ENCODE data around the gene DCHS1.

DCHS1 gene

DNA sequence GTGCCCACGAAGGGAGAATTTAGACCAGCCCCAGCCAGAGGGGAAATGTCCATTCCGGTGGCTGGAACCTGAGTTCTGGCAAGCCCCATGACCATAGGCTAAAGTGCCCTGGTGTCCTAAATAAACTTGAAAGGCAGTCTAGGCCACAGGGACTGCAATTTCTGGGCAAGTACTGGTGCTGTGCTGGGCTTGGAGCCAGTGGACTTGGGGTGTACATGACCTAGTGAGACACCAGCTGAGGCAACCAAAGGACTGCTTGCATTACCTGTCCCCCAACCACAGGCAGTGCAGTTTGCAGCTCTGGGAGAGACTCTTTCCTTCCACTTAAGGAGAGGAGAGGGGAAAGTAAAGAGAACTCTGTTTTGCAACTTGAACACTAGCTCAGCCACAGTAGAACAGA is 75.9 kb downstream of the DCHS1 start:
- H3K27ac ChIP-seq (ENCODE audit: low read depth in 2 of 2, low read length in 2 of 2): no peak overlapping the region
- no peaks in the 10 kb centered on the region for H3K4me1 ChIP-seq (ENCODE audit: control insufficient read depth in 2 of 2, insufficient read depth in 2 of 2, low read length in 2 of 2)
- no peak overlapping the region for H3K4me3 ChIP-seq (ENCODE audit: low read length in 2 of 2)
- H3K9me3 ChIP-seq (ENCODE audit: control insufficient read depth in 2 of 2, low read length in 2 of 2): peaks cover 0 to 2% of the 10 kb centered on the region in 2 donors
- no peaks in the 10 kb centered on the region for H3K36me3 ChIP-seq (ENCODE audit: control insufficient read depth in 2 of 2, insufficient read depth in 2 of 2, low read length in 2 of 2)
- no peaks in the 10 kb centered on the region for H3K27me3 ChIP-seq (ENCODE audit: control insufficient read depth in 2 of 2, insufficient read depth in 2 of 2, low read length in 2 of 2)
- no peak overlapping the region for H3K9ac ChIP-seq (ENCODE audit: low read depth in 1 of 2, low read length in 2 of 2)

DNA sequence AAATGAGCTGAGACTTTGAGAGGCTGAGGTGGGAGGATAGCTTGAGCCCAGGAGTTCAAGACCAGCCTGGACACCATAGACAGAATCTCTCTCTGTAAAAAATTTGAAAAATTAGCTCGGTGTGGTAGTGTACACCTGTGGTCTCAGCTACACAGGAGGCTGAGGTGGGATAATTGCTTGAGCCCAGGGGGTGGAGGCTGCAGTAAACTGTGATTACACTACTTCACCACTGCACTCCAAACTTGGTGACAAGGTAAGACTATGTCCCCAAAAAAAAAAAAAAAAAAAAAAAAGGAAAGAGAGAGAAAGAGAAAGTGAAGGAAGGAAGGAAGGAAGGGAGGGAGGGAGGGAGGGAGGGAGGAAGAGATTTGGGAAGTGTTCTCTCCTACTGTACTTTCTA is 77.5 kb downstream of the DCHS1 start:
- no peaks in the 10 kb centered on the region for H3K27me3 ChIP-seq (ENCODE audit: control insufficient read depth in 2 of 2, insufficient read depth in 2 of 2, low read length in 2 of 2)
- H3K4me1 ChIP-seq (ENCODE audit: control insufficient read depth in 2 of 2, insufficient read depth in 2 of 2, low read length in 2 of 2): no peaks in the 10 kb centered on the region
- no peak overlapping the region for H3K9ac ChIP-seq (ENCODE audit: low read depth in 1 of 2, low read length in 2 of 2)
- H3K36me3 ChIP-seq (ENCODE audit: control insufficient read depth in 2 of 2, insufficient read depth in 2 of 2, low read length in 2 of 2): no peaks in the 10 kb centered on the region
- no peaks in the 10 kb centered on the region for H3K9me3 ChIP-seq (ENCODE audit: control insufficient read depth in 2 of 2, low read length in 2 of 2)
- H3K27ac ChIP-seq (ENCODE audit: low read depth in 2 of 2, low read length in 2 of 2): no peak overlapping the region
- H3K4me3 ChIP-seq (ENCODE audit: low read length in 2 of 2): no peak overlapping the region

DNA sequence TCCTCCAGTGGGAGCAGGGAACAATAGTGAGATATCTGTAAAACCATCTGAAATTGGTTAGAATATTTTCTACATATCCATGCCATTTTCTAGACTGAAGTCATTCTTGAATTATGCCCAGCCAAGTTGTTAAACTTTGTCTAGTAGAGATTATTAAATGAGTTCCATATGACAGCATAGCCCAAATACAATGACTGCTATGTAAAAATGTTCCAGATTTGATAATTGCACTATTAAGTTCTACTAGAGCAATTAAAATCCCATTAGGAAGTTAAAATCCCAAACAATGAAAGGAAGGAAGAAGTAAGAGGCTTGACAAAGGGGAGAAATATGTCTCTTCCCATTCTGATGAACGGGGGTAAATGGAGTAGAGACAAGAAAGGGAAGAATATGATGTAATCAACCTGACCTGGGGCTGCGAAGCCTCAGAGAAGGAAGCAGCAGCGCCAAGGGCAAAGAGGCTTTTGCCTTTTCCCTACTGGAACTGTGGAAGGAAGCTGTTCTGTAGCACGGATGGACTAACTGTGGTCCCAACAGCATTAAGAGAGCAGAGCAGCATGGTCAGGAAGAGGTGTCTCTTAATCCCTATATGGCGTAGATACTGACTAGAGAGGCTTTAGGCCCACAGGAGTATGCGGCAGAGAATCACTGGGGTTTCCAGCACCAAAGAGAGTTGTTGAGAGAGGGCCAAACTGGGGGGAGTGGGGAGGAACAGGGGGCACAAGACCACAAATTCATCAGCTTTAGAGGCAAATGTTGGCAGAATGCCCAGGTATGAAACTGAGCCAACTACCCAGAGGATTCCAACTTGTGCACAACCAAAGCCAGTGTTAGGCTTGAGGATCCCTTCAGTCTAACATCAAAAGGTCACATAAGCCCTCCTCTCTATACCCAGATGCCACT is 78.9 kb downstream of the DCHS1 start:
- H3K4me1 ChIP-seq (ENCODE audit: control insufficient read depth in 2 of 2, insufficient read depth in 2 of 2, low read length in 2 of 2): no peaks in the 10 kb centered on the region
- H3K36me3 ChIP-seq (ENCODE audit: control insufficient read depth in 2 of 2, insufficient read depth in 2 of 2, low read length in 2 of 2): no peaks in the 10 kb centered on the region
- no peaks in the 10 kb centered on the region for H3K9me3 ChIP-seq (ENCODE audit: control insufficient read depth in 2 of 2, low read length in 2 of 2)
- H3K4me3 ChIP-seq (ENCODE audit: low read length in 2 of 2): no peak overlapping the region
- no peak overlapping the region for H3K9ac ChIP-seq (ENCODE audit: low read depth in 1 of 2, low read length in 2 of 2)
- no peaks in the 10 kb centered on the region for H3K27me3 ChIP-seq (ENCODE audit: control insufficient read depth in 2 of 2, insufficient read depth in 2 of 2, low read length in 2 of 2)
- peak overlapping the region in 1 of 2 donors; percentile 1 for H3K27ac ChIP-seq (ENCODE audit: low read depth in 2 of 2, low read length in 2 of 2)

GRCh38 chr11:6574816-6575715 is 80.5 kb downstream of the DCHS1 start:
- H3K27ac ChIP-seq (ENCODE audit: low read depth in 2 of 2, low read length in 2 of 2): no peak overlapping the region
- no peak overlapping the region for H3K9ac ChIP-seq (ENCODE audit: low read depth in 1 of 2, low read length in 2 of 2)
- H3K9me3 ChIP-seq (ENCODE audit: control insufficient read depth in 2 of 2, low read length in 2 of 2): no peaks in the 10 kb centered on the region
- H3K36me3 ChIP-seq (ENCODE audit: control insufficient read depth in 2 of 2, insufficient read depth in 2 of 2, low read length in 2 of 2): no peaks in the 10 kb centered on the region
- H3K27me3 ChIP-seq (ENCODE audit: control insufficient read depth in 2 of 2, insufficient read depth in 2 of 2, low read length in 2 of 2): no peaks in the 10 kb centered on the region
- H3K4me3 ChIP-seq (ENCODE audit: low read length in 2 of 2): no peak overlapping the region
- no peaks in the 10 kb centered on the region for H3K4me1 ChIP-seq (ENCODE audit: control insufficient read depth in 2 of 2, insufficient read depth in 2 of 2, low read length in 2 of 2)

DNA sequence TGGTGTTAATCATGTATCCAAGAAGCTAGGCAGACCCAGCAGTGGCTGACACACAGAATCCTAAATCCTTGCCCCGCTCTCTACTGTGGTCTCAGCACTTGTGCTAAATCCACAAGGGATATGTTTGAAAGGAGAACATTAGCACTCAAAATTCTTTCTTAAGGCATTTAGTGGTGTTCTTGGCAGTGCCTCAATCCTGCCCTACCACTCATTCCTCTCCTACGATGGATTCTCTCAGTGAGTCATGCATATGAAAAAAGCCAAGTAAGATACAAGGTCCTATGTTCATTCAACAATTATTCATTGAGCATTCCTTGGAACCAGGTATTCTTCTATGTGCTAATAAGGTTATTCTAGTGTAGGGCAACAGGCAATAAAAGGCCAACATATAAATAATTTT is 83.4 kb downstream of the DCHS1 start:
- Histone ChIP-seq H3K9me3 (ENCODE audit: control insufficient read depth in 2 of 2, low read length in 2 of 2) (no peaks in the 10 kb centered on the region), H3K9ac (ENCODE audit: low read depth in 1 of 2, low read length in 2 of 2) (no peak overlapping the region), H3K4me3 (ENCODE audit: low read length in 2 of 2) (no peak overlapping the region), H3K27ac (ENCODE audit: low read depth in 2 of 2, low read length in 2 of 2) (no peak overlapping the region), H3K36me3 (ENCODE audit: control insufficient read depth in 2 of 2, insufficient read depth in 2 of 2, low read length in 2 of 2) (no peaks in the 10 kb centered on the region), H3K27me3 (ENCODE audit: control insufficient read depth in 2 of 2, insufficient read depth in 2 of 2, low read length in 2 of 2) (no peaks in the 10 kb centered on the region), H3K4me1 (ENCODE audit: control insufficient read depth in 2 of 2, insufficient read depth in 2 of 2, low read length in 2 of 2) (no peaks in the 10 kb centered on the region)

DNA sequence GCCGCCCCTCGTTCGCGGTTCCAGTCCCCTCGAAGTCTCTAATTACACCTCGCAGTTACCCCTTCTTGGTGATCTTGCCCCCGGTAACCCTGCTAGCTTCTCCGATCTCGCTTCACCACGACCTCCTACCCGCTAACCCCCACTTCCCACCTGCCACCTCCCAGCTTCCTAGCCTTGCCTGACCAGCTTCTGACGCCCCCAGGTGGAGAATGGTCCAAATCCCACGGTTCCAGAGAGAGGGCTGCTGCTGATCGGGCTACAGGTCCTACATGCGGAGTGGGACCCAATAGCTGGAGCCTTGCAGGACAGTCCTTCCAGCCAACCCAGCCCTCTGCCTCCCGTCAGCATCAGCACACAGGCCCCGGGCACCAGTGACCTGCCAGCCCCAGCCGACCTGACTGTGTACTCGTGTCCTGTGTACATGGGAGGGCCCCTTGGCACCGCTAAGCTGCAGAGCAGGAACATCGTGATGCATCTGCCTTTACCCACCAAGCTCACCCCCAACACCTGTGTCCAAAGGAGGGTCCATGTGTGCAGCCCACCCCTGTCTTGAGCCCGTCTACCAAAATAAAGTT is 84.1 kb downstream of the DCHS1 start:
- H3K4me3 ChIP-seq (ENCODE audit: low read length in 2 of 2): no peak overlapping the region
- no peak overlapping the region for H3K27ac ChIP-seq (ENCODE audit: low read depth in 2 of 2, low read length in 2 of 2)

More for the DNA sequence above, 84.1 kb downstream of the DCHS1 start:
- Histone ChIP-seq H3K4me1 (ENCODE audit: control insufficient read depth in 2 of 2, insufficient read depth in 2 of 2, low read length in 2 of 2) (no peaks in the 10 kb centered on the region), H3K36me3 (ENCODE audit: control insufficient read depth in 2 of 2, insufficient read depth in 2 of 2, low read length in 2 of 2) (no peaks in the 10 kb centered on the region), H3K9me3 (ENCODE audit: control insufficient read depth in 2 of 2, low read length in 2 of 2) (no peaks in the 10 kb centered on the region), H3K27me3 (ENCODE audit: control insufficient read depth in 2 of 2, insufficient read depth in 2 of 2, low read length in 2 of 2) (no peaks in the 10 kb centered on the region), H3K9ac (ENCODE audit: low read depth in 1 of 2, low read length in 2 of 2) (no peak overlapping the region)

Data from mucosa of rectum (tissue), 2 donors.